Keratinocyte (primary cell): ENCODE results near the gene WNT4. TPM values are rescaled to one million over a fixed set of nuclear protein-coding genes. Genes with fewer than 3 reads are reported as not detected.

ENCODE experiments used
- DNase-seq: peaks from one replicate; pipeline ENCODE4 v3.0.0-alpha.2; 2011; ENCODE audit warnings: low read depth, missing footprints, low spot score
- FAIRE-seq: peaks from 2 replicates; lab custom pipeline; 2011; peaks lifted over from hg19 to GRCh38; lab: Jason Lieb, UNC
- H2AFZ ChIP-seq: 2 replicates; pipeline ENCODE4 v1.6.0; 2012; ENCODE audit warnings: low read length, control low read depth, inconsistent platforms; ENCODE audit not compliant: control insufficient read depth
- H3K27ac ChIP-seq: 2 replicates; pipeline ENCODE4 v1.5.1; 2011; ENCODE audit warnings: low read length; ENCODE audit not compliant: control insufficient read depth, insufficient read depth
- H3K27me3 ChIP-seq: 3 replicates; pipeline ENCODE4 v1.6.0; 2011; ENCODE audit warnings: low read length; ENCODE audit not compliant: control insufficient read depth, insufficient read depth; ENCODE audit errors: extremely low read depth
- H3K36me3 ChIP-seq, 2 experiments: 2 replicates in 1 of 2; 3 replicates in 1 of 2; pipeline ENCODE4 v1.5.1; 2011; ENCODE audit warnings: low read length in 2 of 2, mild to moderate bottlenecking in 1 of 2; ENCODE audit not compliant: control insufficient read depth in 2 of 2, insufficient read depth in 2 of 2; ENCODE audit errors: extremely low read depth in 1 of 2
- H3K4me1 ChIP-seq: 3 replicates; pipeline ENCODE4 v1.5.1; 2011; ENCODE audit warnings: low read length; ENCODE audit not compliant: control insufficient read depth, insufficient read depth; ENCODE audit errors: extremely low read depth
- H3K4me2 ChIP-seq: 3 replicates; pipeline ENCODE4 v1.6.0; 2011; ENCODE audit warnings: low read depth, low read length; ENCODE audit not compliant: control insufficient read depth, insufficient read depth; ENCODE audit errors: extremely low read depth
- H3K4me3 ChIP-seq, 3 experiments: fragments of 200-600 bp in 1 of 3; sonication (generic) in 1 of 3; 2 replicates in 2 of 3; 3 replicates in 1 of 3; pipeline ENCODE4 v1.5.1; 2011 to 2016; ENCODE audit warnings: low read length in 3 of 3, mild to moderate bottlenecking in 3 of 3, control low read depth in 2 of 3, inconsistent platforms in 1 of 3, low read depth in 1 of 3, mixed read lengths in 1 of 3, mixed run types in 1 of 3, moderate library complexity in 1 of 3; ENCODE audit not compliant: control insufficient read depth in 2 of 3, insufficient read depth in 2 of 3; ENCODE audit errors: extremely low read depth in 1 of 3
- H3K79me2 ChIP-seq: 2 replicates; pipeline ENCODE4 v1.6.0; 2012; ENCODE audit warnings: low read length; ENCODE audit not compliant: control insufficient read depth, insufficient read depth
- H3K9ac ChIP-seq: 3 replicates; pipeline ENCODE4 v1.6.0; 2011; ENCODE audit warnings: low read length; ENCODE audit not compliant: control insufficient read depth, insufficient read depth; ENCODE audit errors: extremely low read depth
- H3K9me1 ChIP-seq: 3 replicates; pipeline ENCODE4 v1.6.0; 2011; ENCODE audit warnings: low read length; ENCODE audit not compliant: control insufficient read depth, insufficient read depth; ENCODE audit errors: extremely low read depth
- H3K9me3 ChIP-seq: 2 replicates; pipeline ENCODE4 v1.5.1; 2012; ENCODE audit warnings: low read depth, low read length; ENCODE audit not compliant: control insufficient read depth
- H4K20me1 ChIP-seq: 3 replicates; pipeline ENCODE4 v1.6.0; 2011; ENCODE audit warnings: low read length; ENCODE audit not compliant: control insufficient read depth, insufficient read depth; ENCODE audit errors: extremely low read depth
- CTCF ChIP-seq, 3 experiments: IDR thresholded peaks in 1 of 3; conservative IDR thresholded peaks in 1 of 3; optimal IDR thresholded peaks in 1 of 3; 2 replicates in 2 of 3; 3 replicates in 1 of 3; pipeline versions ENCODE3 to v1.5.1; 2011; ENCODE audit warnings: low read length in 3 of 3, mild to moderate bottlenecking in 3 of 3, moderate library complexity in 2 of 3, control low read depth in 1 of 3, inconsistent platforms in 1 of 3; ENCODE audit not compliant: insufficient read depth in 2 of 3; ENCODE audit errors: extremely low read depth in 1 of 3
- EZH2 ChIP-seq: IDR thresholded peaks from one replicate; pipeline ENCODE4 v1.6.1; 2012; ENCODE audit warnings: inconsistent platforms, mild to moderate bottlenecking, low read length, moderate library complexity
- dilution Hi-C: fragments of 300-500 bp; cut with MboI; formaldehyde crosslinking; loops from one replicate; pipeline ENCODE4 v1.7.0; 2020; ENCODE audit warnings: low sequenced_read_pairs; ENCODE audit not compliant: extremely low pct_ligation_motif_present
- polyA plus RNA-seq, 5 experiments: library from polyadenylated mRNA; depleted of rRNA in 3 of 5; stranded (reverse) in 3 of 5; stranded (forward) in 1 of 5; unstranded in 1 of 5; fragments of >200 nt; gene quantifications; 1 replicate in 1 of 5; 2 replicates in 3 of 5; 3 replicates in 1 of 5; pipeline versions ENCODE4 v1.2.1 to v1.2.3, GENCODE V29; 2011 to 2012; ENCODE audit warnings: missing spikeins in 2 of 5, low read depth in 1 of 5, low replicate concordance in 1 of 5

The WNT4 gene
- polyA plus RNA-seq, 1 donor (not counting 4 experiments of a cell fraction or from before 2014, with no cell fraction given): 2.6 TPM

GRCh38 chr1:22123071-22123390 is 19.9 kb downstream of the WNT4 start:
- Histone ChIP-seq H3K27ac (no peak overlapping the region), H3K4me2 (no peak overlapping the region), H3K4me3 (no peak overlapping the region), H3K9ac (no peak overlapping the region), H3K9me1 (peaks cover 5% of the 10 kb centered on the region), H3K36me3 (peaks cover 4 to 11% of the 10 kb centered on the region in 2 experiments), H2AFZ (no peak overlapping the region), H3K27me3 (no peaks in the 10 kb centered on the region), H3K79me2 (no peaks in the 10 kb centered on the region), H3K4me1 (peaks cover 4% of the 10 kb centered on the region), H4K20me1 (peaks cover 23% of the 10 kb centered on the region), H3K9me3 (no peaks in the 10 kb centered on the region)
- FAIRE-seq (no peak), DNase-seq (no peak)
- dilution Hi-C loops: no loop called here
- no peak for TF ChIP-seq CTCF (optimal IDR thresholded peaks at IDR 0.05 in 1 of 3, IDR thresholded peaks at IDR 0.05 in 1 of 3, conservative IDR thresholded peaks at IDR 0.05 in 1 of 3; ENCODE audit: extremely low read depth in 1 of 3, insufficient read depth in 2 of 3, low read length in 3 of 3)
- no peak for TF ChIP-seq EZH2

GRCh38 chr1:22122273-22123070 is 20.4 kb downstream of the WNT4 start:
- Histone ChIP-seq H3K27me3 (no peaks in the 10 kb centered on the region), H3K79me2 (no peaks in the 10 kb centered on the region), H3K9me1 (peaks cover 5% of the 10 kb centered on the region), H3K4me3 (no peak overlapping the region), H2AFZ (no peak overlapping the region), H4K20me1 (peaks cover 25% of the 10 kb centered on the region), H3K4me2 (no peak overlapping the region), H3K27ac (no peak overlapping the region), H3K9ac (no peak overlapping the region), H3K4me1 (peaks cover 4% of the 10 kb centered on the region), H3K36me3 (peaks cover 6 to 11% of the 10 kb centered on the region in 2 experiments), H3K9me3 (no peaks in the 10 kb centered on the region)
- TF ChIP-seq CTCF (optimal IDR thresholded peaks at IDR 0.05 in 1 of 3, IDR thresholded peaks at IDR 0.05 in 1 of 3, conservative IDR thresholded peaks at IDR 0.05 in 1 of 3; ENCODE audit: extremely low read depth in 1 of 3, insufficient read depth in 2 of 3, low read length in 3 of 3): no peak
- dilution Hi-C loops: no loop called here
- DNase-seq: no peak
- no peak for FAIRE-seq
